OCI-M2 (cell line): Measurements from ENCODE around the gene BRD7.

Source experiments
- DNase-seq: peaks from one replicate; lab custom pipeline; 2025; ENCODE audit not compliant: unreplicated experiment; lab: John Stamatoyannopoulos, UW

The BRD7 gene

DNA sequence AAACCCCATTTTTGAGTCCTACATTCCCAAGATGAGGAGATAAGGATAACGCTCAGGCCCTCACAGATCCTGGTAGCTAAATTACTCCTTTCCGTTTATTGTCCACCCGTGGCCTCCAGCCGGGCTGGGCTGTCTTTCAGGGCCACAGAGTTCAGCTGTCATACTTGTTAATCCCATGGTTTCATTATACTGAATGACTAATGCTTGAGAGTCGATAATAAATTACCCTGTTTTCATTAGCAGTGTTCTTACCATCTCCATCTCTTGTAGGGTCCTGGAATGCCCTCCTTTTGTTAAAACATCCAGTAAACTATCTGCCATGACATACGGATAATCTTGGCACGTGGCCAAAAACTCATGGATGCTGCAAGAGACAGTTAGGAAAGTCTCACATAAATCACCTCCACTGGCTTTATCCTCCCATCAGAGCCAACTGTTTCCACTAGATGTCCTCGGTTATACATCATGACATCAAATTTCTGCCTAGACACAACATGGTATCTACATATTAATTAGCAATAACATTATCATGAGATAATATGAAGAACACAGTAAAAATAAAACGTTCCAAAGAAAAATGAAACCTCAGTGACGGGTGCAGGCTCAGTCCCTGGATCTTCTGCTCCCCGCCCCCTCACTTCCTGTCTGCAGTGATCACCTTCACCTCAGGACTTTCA, 45.3 kb downstream of the BRD7 start:
- DNase-seq, result no peak

DNA sequence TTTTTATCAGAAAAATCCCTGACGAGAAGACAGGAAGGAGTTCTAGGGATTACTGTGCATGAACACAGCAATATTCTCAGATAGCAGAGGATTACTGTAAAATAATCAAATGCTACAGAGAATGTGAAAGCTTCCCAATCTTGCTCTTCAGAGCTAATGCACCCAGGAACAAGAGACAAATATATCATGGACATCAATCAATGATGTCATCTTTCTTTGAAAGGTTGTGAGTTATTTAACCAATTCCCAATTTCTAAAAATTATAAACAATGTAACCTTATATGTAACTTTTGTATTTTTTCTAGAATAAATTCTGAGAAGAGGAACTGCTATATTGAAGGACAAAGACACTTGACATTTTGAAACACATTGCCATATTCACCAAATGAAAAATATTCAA, 46.5 kb downstream of the BRD7 start:
- no peak for DNase-seq

GRCh38 chr16:50320310-50320709, 48.5 kb downstream of the BRD7 start:
- no peak for DNase-seq

DNA sequence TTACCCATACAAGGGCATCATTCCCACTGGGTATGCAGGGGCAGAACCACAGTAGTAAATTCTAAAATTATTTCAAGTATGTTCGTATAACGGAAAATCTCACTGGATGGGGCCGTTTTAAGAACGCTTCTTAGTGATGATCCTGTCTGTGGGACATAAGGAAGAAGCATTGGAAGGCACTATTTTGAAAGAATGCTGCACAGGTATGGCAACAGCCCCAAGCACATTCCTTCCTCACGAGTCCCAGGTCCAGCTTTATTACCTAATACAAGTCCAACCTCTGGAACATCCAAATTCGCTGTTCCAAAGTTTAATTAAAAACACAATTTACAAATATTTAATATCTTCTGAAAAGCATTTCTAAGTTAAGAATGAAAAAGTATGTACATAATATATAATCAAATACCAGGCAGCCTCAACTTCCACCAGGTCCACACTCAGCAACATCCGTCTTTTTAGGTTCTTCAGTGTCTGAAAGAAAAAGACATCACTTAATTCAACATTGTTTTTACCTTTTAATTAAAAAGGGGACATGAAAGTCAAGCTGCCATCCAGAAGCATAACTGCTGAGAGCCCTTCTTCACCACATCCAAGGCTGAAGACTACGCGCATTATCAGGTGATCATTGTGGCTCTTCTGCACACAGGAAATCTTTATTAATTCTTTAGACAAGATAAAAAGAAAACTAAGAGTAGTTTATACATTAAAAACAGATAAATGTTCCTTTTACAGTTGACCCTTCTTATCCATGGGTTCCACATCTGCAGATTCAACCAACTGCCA, 49.8 kb downstream of the BRD7 start:
- no peak for DNase-seq

GRCh38 chr16:50316848-50317630, 51.7 kb downstream of the BRD7 start:
- no peak for DNase-seq

DNA sequence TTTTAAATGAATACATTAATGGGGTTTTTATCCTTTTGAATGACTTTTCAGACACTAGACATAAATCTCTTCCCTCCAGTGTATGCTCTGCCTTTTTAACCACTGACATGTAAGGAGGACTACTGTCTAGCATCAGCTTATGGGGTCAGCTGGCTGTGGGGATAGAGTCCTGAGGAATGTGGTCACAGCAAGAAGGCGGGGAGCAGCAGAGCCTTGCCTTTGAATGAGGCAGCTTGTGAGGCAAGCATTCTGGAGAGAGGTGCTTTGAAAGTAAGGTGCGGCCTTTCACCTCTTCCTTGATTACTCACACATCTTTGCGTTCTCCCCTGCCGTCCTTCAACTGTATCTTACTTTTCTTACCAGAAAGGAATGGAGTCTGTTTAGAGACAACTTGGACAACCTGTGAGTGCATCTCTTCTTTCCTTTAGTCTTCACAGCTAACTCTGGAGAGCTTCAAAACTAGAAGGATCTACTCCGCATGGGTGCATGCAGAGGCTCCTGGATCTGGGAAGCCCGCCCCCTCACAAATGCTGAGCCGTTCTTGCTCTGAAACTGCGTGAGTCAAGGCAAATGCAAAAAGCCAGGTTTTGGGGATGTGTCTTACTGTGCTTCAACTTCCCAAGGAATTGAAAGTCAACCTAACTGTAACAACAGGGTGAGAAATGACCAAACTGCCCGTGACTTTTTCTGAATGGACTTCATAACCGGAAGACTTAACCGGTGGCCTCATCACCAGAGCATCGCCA, 52.5 kb downstream of the BRD7 start:
- no peak for DNase-seq

DNA sequence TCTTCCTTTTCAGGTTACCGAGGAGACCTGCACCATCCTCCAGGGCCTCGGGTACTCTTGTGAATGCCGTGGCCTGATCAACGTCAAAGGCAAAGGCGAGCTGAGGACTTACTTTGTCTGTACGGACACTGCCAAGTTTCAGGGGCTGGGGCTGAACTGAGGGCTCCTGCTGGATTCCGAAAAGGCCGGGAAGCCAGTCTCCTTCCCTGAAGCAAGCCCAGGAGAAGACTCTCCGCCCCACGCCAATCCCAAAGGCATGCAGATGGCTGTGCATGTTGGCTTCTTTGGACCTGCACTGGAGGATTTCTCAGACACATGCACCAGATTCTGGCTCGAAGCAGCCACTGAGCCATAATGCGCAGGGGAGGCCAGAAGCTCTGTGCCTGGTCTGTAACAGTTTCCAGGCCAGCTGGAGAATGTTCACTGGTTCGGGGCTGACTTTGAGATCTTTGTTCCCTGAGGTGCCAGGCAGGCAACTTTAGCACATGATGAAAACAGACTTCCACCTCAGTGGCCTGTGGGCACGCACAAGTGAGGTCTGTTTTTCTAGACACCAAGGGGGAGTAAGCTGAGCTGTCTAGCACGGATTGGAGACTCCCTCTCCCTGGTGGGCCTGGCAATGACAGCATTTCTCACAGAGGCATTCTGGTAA, 53.3 kb downstream of the BRD7 start:
- DNase-seq, result no peak

- DNase-seq, result no peak
Measured at GRCh38 chr16:50314665-50315064, 54.1 kb downstream of the BRD7 start.

- DNase-seq, result no peak
Measured at GRCh38 chr16:50313596-50314478, 55.0 kb downstream of the BRD7 start.

- DNase-seq, result no peak
Measured at GRCh38 chr16:50311891-50312501, 56.8 kb downstream of the BRD7 start.

GRCh38 chr16:50311134-50311528, 57.7 kb downstream of the BRD7 start:
- no peak for DNase-seq

DNA sequence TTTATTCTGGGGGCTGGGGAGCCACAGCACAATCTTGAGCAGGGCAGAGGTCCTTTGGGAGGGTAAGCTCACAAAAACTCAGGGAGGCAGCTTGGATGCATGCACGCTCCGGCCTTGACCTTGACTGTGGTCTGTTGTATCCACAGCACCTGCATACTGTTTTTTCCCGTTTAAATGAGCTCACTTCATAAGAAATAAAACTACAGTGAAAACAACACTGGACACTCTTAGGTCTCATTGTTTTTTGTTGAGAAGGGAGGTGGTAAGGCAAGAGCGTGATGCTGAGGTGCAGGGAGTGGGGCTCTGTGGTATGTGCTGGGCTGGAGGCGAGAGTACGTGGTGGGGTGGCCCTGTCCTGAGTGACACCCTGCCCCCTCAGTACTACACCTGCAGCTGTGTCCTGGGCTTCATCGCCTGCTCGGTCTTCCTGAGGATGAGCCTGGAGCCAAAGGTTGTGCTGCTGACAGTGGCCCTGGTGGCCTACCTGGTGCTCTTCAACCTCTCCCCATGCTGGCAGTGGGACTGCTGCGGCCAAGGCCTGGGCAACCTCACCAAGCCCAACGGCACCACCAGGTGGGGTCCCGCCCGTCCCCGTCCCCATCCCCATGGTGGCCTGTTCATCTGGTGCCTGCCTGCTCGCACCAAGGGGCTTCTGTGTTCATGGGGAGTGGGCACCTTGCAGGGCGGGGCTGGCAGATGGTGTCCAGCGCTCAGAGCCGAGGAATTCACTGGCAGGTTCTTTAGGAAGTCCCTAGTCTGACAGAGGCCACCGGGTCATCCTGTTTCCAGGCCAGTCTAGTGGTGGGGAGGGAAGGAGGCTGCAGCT, 58.3 kb downstream of the BRD7 start:
- DNase-seq, result no peak

DNA sequence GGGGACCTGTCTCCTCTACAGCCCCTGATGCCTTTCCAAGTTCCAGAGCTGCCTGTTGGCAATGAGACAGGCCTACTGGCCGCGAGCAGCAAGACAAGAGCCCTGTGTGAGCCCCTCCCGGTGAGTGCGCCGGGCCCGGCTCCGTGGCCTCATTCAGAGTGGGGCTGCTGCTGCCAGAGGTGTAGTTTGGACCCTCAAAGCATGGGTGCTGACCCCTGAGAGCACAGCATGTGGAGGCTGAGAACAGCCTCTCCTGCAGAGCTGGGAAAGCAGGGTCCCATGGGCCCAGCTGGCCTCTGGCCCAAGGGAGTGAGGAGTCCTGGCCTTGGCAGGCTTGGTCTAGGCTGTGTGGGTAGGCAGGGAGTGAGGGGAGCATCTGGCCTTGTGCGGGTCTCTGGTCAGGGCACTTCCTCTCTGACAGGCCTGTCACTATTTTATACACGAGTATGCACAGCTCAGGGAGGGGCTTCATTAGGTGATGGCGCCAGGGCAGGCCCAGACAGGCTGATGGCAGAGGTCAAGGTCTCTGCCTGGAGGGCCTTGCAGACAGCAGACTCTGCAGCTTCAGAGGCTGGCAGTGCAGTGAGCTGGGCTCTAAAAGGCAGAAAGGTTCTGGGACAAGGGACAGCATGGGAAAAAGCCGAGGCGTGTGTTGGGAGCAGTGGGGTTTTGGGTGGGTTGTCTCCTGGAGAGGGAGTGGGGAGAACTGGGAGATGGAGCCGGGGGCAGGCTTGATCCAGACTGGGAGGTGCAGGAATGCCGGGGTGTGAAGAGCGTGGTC, 59.1 kb downstream of the BRD7 start:
- no peak for DNase-seq

- no peak for DNase-seq
Measured at GRCh38 chr16:50309156-50309526, 59.6 kb downstream of the BRD7 start.

- DNase-seq, result no peak
Measured at GRCh38 chr16:50308237-50308965, 60.4 kb downstream of the BRD7 start.

DNA sequence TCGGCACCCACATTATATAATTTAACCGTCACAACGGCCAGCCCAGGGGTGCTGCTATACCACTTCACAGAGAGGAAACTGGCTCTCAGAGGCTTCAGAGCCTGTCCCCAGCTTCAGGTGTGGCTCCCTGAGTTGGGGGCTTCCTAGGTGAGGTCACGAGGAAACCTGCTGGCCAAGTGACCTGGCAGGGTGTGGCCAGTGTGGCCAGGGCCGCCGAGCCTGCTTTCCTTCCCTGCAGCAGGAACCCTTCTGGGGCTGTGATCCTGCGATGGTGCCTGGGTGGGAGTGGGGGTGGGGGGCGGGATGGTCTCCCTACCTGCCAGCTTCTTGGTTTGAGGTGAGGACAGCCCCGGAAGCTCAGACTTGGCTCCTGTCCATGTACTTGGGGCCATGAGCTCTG, 62.5 kb downstream of the BRD7 start:
- no peak for DNase-seq

DNA sequence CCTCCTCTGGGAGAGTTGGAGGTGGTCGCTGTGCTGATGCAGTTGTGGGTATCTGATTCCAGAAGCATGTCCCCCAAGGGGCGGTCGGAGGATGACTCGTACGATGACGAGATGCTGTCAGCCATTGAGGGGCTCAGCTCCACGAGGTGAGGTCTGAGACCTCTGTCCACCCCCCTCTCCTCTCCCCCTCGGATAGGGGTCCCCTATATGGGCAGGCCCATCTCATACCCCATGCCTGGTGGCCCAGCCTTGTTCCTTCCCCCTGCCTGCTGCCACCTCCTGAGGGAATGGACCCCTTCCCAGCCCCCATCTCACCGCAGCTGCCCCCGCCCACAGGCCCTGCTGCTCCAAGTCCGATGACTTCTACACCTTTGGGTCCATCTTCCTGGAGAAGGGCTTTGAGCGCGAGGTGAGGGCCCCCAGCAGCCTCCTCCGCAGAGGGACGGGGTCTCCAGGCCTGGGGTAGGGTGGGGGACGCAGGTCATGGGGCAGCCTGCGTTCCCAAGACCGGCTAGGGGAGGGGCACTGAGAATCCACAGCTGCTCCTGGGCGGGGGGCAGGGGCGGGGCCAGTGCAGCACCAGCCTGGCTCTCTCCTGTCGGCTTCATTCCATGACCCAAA, 63.2 kb downstream of the BRD7 start:
- DNase-seq, result no peak
